IPS-20b (cell line): Measurements from ENCODE around the gene MMAB.

Experiments
- H3K27ac ChIP-seq: one replicate; pipeline ENCODE4 v1.5.1; 2013; ENCODE audit warnings: low read length
- H3K27me3 ChIP-seq: 2 replicates; pipeline ENCODE4 v1.6.1; 2013; ENCODE audit warnings: mild to moderate bottlenecking, low read length, inconsistent platforms; ENCODE audit not compliant: insufficient read depth
- H3K36me3 ChIP-seq: 2 replicates; pipeline ENCODE4 v1.6.1; 2013; ENCODE audit warnings: low read depth, mild to moderate bottlenecking, inconsistent platforms, low read length, moderate library complexity; ENCODE audit not compliant: insufficient read depth
- H3K4me1 ChIP-seq: 2 replicates; pipeline ENCODE4 v1.6.1; 2013; ENCODE audit warnings: mild to moderate bottlenecking, control low read depth, inconsistent platforms, low read length, moderate library complexity; ENCODE audit not compliant: insufficient read depth
- H3K4me3 ChIP-seq: 2 replicates; pipeline ENCODE4 v1.5.1; 2013; ENCODE audit warnings: mild to moderate bottlenecking, low read length, inconsistent platforms
- H3K9ac ChIP-seq: 2 replicates; pipeline ENCODE4 v1.6.1; 2013; ENCODE audit warnings: low read depth, mild to moderate bottlenecking, inconsistent platforms, low read length, moderate library complexity
- H3K9me3 ChIP-seq: 2 replicates; pipeline ENCODE4 v1.6.1; 2013; ENCODE audit warnings: mild to moderate bottlenecking, low read depth, low read length, inconsistent platforms; ENCODE audit not compliant: insufficient read depth

The MMAB gene

GRCh38 chr12:109573029-109573913 lies at the start of gene MMAB, which contains the start of gene MVK:
Gene MMAB, minus strand, starts transcription at chr12:109573504. Its CDS starts 24 bp downstream, at chr12:109573480.
Gene MVK, plus strand, starts transcription at chr12:109573794. Its CDS starts 1,029 bp downstream, at chr12:109574823.
- H3K4me1 ChIP-seq, result peaks cover 6% of the 10 kb centered on the region; the same call in 1 of the 2 replicates
- H3K36me3 ChIP-seq, result peaks cover 46% of the 10 kb centered on the region
- H3K4me3 ChIP-seq, result peak within 1 kb of the TSS; percentile 97
- H3K27me3 ChIP-seq, result no peaks in the 10 kb centered on the region
- H3K9me3 ChIP-seq, result no peaks in the 10 kb centered on the region
- peak within 1 kb of the TSS; percentile 88; the same call in 1 of the 2 replicates for H3K9ac ChIP-seq
- peak within 1 kb of the TSS; percentile 75 for H3K27ac ChIP-seq

- no peak overlapping the region for H3K9ac ChIP-seq
- H3K4me3 ChIP-seq, result no peak overlapping the region
- H3K9me3 ChIP-seq, result no peaks in the 10 kb centered on the region
- no peak overlapping the region for H3K27ac ChIP-seq
- 0 out of 2 replicates have a peak, but pooled peaks cover 3% of the 10 kb centered on the region for H3K27me3 ChIP-seq
- 0 out of 2 replicates have a peak, but pooled peaks cover 7% of the 10 kb centered on the region for H3K4me1 ChIP-seq
- no peaks in the 10 kb centered on the region for H3K36me3 ChIP-seq
These were observed 48.6 kb upstream of the MMAB start for GRCh38 chr12:109621901-109622364.

DNA sequence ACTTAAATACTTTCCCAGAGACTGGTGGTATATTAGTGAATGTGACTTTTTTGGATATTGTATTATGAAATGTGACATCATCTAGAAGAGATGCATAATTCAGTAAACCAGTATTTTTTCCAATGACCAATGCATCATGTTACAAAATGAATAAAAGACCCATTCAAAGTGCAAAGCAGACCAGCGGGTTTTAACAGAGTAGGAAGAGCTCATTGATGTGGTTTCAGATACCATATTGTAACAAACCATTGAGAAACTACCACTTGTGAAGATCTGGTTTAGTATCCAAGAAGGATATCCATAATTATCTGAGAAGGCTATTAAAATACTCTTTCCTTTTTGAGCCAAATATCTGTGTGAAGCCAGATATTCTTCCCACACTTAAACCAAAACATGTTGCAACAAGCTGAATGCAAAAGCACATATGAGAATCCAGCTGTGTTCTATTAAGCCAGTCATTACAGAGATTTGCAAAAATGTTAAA lies 47.9 kb upstream of the MMAB start:
- Histone ChIP-seq H3K9ac (no peak overlapping the region), H3K9me3 (no peaks in the 10 kb centered on the region), H3K4me1 (0 out of 2 replicates have a peak, but pooled peaks cover 7% of the 10 kb centered on the region), H3K4me3 (no peak overlapping the region), H3K36me3 (no peaks in the 10 kb centered on the region), H3K27me3 (peaks cover 10% of the 10 kb centered on the region; the same call in 1 of the 2 replicates), H3K27ac (no peak overlapping the region)

DNA sequence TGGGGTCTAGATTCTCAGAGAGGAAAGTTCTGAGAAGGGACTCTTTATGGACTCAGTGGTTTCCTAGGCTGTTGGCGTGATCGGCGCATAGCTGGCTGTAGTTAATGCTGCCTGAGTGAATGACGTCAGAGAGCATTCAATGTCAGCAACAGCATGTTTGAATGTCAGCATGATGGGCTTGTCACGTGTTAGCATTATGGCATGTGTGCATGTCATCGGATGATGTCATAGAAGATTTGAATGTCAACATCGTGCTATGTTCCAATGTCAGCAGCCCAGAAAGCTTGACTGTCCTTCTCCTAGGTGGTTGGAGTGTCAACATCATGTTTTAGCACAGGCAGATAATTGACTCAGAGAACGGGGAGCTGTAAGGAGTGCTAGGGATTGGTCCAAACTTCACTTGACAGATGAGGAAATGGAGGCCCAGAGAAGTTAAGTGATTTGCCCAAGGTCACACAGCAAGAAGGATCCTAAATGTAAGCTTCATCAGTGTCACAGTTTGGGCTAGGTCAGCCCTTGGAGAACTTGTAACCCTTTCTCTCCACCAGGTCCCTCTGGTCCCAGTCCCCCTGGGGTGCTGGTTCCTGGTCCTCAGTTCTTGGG lies 45.8 kb upstream of the MMAB start:
- Histone ChIP-seq H3K9ac (no peak overlapping the region), H3K4me3 (no peak overlapping the region), H3K9me3 (no peaks in the 10 kb centered on the region)

GRCh38 chr12:109618082-109618481 lies 44.8 kb upstream of the MMAB start:
- H3K36me3 ChIP-seq, result no peaks in the 10 kb centered on the region
- 0 out of 2 replicates have a peak, but pooled peaks cover 7% of the 10 kb centered on the region for H3K4me1 ChIP-seq
- H3K9ac ChIP-seq, result no peak overlapping the region
- no peak overlapping the region for H3K27ac ChIP-seq
- peaks cover 13% of the 10 kb centered on the region; the same call in 1 of the 2 replicates for H3K27me3 ChIP-seq
- no peaks in the 10 kb centered on the region for H3K9me3 ChIP-seq
- no peak overlapping the region for H3K4me3 ChIP-seq

More for the DNA sequence above, 45.8 kb upstream of the MMAB start:
- H3K36me3 ChIP-seq, result no peaks in the 10 kb centered on the region
- no peak overlapping the region for H3K27ac ChIP-seq
- H3K27me3 ChIP-seq, result peaks cover 13% of the 10 kb centered on the region; the same call in 1 of the 2 replicates
- H3K4me1 ChIP-seq, result 0 out of 2 replicates have a peak, but pooled peaks cover 7% of the 10 kb centered on the region

DNA sequence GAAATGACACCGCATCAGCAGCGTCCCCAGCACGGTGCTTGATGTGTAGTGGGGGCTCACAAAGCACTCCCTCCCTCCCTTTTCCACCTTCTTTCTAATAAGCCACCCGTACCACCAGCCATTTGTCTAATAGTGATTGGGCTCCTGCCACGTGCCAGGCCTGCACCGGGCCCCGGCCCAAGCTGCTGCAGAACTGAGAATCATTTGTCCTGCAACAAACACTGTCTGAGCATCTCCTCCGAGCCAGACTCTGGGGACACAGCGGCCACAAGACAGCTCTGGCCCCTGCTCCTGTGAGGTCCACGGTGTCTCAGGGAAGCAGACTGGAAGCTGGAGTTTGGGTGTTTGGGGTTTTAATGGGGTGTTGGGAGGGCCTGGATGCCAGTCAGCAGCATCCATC lies 44.2 kb upstream of the MMAB start:
- Histone ChIP-seq H3K36me3 (no peaks in the 10 kb centered on the region), H3K27me3 (peaks cover 13% of the 10 kb centered on the region; the same call in 1 of the 2 replicates), H3K27ac (no peak overlapping the region), H3K4me3 (no peak overlapping the region), H3K9me3 (no peaks in the 10 kb centered on the region), H3K4me1 (0 out of 2 replicates have a peak, but pooled peaks cover 6% of the 10 kb centered on the region), H3K9ac (no peak overlapping the region)

- Histone ChIP-seq H3K9me3 (no peaks in the 10 kb centered on the region), H3K4me1 (no peaks in the 10 kb centered on the region), H3K9ac (no peak overlapping the region), H3K36me3 (no peaks in the 10 kb centered on the region), H3K27me3 (peaks cover 13% of the 10 kb centered on the region; the same call in 1 of the 2 replicates), H3K27ac (no peak overlapping the region), H3K4me3 (no peak overlapping the region)
These were observed 42.4 kb upstream of the MMAB start for GRCh38 chr12:109615556-109616229.

- H3K36me3 ChIP-seq, result no peaks in the 10 kb centered on the region
- H3K4me3 ChIP-seq, result no peak overlapping the region
- peaks cover 13% of the 10 kb centered on the region; the same call in 1 of the 2 replicates for H3K27me3 ChIP-seq
- H3K9ac ChIP-seq, result no peak overlapping the region
- H3K4me1 ChIP-seq, result no peaks in the 10 kb centered on the region
- no peaks in the 10 kb centered on the region for H3K9me3 ChIP-seq
- no peak overlapping the region for H3K27ac ChIP-seq
These were observed 40.5 kb upstream of the MMAB start for GRCh38 chr12:109613649-109614455.

GRCh38 chr12:109612975-109613502 lies 39.7 kb upstream of the MMAB start:
- Histone ChIP-seq H3K36me3 (no peaks in the 10 kb centered on the region), H3K27me3 (peaks cover 13% of the 10 kb centered on the region; the same call in 1 of the 2 replicates), H3K4me3 (no peak overlapping the region), H3K4me1 (no peaks in the 10 kb centered on the region), H3K9me3 (no peaks in the 10 kb centered on the region), H3K9ac (no peak overlapping the region), H3K27ac (no peak overlapping the region)

DNA sequence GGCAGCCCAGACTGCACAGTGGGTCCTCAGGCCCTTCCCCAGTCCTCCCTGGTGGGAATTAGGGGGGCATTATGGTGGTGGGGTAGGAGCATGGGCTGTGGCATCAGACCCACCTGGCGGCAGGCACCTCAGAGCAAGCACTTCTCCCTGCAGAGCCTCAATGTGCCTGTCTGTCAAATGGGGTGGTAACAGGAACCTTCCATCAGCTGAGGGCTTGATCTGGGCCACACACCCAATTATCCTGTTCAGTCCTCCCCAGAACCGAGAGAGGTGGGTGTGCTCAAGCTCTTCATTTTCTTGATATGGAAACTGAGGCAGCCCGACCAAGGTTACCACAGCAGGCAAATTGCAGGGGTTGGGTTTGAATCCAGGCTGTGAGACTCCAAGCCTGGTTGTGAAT lies 38.7 kb upstream of the MMAB start:
- Histone ChIP-seq H3K9ac (no peak overlapping the region), H3K9me3 (no peaks in the 10 kb centered on the region), H3K27ac (no peak overlapping the region), H3K4me3 (no peak overlapping the region), H3K27me3 (peaks cover 10% of the 10 kb centered on the region; the same call in 1 of the 2 replicates), H3K4me1 (no peaks in the 10 kb centered on the region), H3K36me3 (no peaks in the 10 kb centered on the region)
